ENCODE data around the gene CDKN1B.

DNA sequence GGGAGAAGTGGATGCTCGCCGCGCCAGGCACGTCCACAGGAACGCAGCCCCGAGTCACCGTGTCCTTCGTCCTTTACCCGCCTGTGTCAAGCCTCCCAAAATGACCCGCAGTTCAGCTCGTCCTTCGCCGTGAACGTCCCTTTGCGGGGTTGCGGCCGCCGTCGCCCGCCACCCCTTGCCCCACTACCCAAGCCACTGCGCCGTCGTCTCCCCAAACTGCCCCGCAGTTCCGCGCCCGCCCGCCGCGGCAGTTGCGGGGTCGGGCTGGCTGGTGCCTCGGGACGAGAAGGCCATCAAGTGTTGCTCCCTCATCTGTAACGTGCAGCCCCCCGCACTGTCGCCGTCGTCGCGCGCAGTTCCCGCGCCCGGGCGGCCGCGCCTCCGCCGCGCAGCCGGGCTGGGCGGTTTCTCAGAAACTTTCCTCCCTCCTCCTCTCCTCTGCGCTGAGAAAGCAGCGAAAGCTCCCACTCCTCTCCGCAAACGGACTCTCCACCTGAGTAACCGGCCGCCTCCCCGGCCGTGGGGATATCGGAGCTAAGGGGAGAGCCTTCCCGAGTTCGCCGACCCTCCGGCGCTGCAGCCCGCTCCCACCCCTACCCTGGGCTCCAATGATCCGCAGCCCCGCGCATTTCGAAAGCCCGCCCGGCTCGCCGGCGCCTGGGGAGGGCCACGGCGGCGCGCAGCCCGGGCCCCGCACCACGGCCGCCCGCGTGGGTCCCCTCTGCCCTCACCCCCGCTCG is 6.7 kb downstream of the CDKN1B start:
- no peak for TF ChIP-seq YY1 (IDR thresholded peaks at IDR 0.05; ENCODE audit: insufficient read depth, insufficient read length)
- no peak for TF ChIP-seq ZNF274 (IDR thresholded peaks at IDR 0.05; ENCODE audit: low read depth, low read length)
- no peak for TF ChIP-seq SUZ12 (IDR thresholded peaks at IDR 0.05; ENCODE audit: extremely low read depth, insufficient read depth, insufficient read length)

Data from NT2/D1 (cell line).